HG03103 (cell line): Measurements from ENCODE around the gene MUC5AC.

Experiments
- ATAC-seq: cut with Tn5 transposase; IDR thresholded peaks from one replicate; pipeline ENCODE4 v1.9.1; 2021; ENCODE audit warnings: low read depth; ENCODE audit not compliant: unreplicated experiment

Gene MUC5AC

GRCh38 chr11:1222491-1223345 is 65.0 kb downstream of the MUC5AC start, which contains the start of gene MUC5B:
Gene MUC5B, plus strand, starts transcription at chr11:1223066. Its CDS starts 58 bp downstream, at chr11:1223124.
- no peak for ATAC-seq

DNA sequence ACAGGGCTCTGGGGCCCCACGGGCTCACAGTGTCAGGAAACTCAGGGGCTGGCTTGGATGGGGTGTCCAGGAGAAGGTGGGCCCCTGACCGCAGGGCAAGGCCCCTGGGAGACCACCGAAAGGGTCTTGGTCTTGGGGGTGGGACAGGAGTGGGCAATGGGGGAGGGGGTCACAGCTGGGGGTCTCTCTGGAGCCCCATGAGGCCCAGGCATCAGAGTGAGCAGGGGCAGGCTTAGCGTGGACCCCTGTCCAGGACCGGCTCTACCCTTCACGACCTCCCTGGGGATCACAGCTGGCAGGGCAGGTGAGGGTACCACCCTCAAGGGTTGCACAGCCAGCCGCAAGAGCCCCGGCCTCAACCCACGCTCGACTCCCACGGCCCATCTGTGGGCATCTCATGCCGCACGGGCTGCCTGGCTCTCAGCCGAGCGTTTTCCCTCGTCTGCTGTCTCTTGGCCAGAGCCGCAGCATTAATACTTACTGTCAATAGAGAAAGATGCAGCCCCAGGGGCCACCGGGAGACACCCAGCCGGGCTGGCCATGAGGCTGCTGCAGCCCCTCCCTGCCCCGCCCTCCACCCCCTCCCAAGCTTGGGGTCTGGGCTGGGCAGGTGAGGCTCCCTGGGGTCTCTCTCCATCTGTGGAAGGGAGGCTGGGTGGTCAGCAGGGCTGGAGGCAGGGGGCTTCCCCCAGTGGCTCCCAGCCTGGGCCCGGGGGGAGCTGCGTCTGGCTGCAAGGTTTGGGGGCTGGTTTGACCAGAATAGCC is 65.8 kb downstream of the MUC5AC start:
- no peak for ATAC-seq

DNA sequence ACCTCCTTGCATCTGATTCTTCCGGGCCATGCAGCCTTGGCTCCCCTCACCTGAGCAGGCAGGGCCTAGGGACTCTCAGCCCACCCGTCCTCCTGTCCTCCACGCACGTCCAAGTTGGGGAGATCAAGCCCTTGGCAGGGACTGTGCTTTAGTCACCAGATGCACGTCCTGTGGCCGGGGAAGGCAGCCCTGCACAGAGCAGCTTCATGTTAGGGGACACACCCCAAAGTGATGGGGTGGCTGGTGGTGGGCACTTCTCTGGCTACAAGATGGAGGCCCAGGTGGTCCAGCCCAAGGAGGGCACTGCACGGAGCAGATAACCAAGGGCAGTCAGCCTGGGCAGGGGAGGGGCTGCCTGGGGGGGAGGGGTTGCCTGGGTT is 66.3 kb downstream of the MUC5AC start:
- no peak for ATAC-seq

DNA sequence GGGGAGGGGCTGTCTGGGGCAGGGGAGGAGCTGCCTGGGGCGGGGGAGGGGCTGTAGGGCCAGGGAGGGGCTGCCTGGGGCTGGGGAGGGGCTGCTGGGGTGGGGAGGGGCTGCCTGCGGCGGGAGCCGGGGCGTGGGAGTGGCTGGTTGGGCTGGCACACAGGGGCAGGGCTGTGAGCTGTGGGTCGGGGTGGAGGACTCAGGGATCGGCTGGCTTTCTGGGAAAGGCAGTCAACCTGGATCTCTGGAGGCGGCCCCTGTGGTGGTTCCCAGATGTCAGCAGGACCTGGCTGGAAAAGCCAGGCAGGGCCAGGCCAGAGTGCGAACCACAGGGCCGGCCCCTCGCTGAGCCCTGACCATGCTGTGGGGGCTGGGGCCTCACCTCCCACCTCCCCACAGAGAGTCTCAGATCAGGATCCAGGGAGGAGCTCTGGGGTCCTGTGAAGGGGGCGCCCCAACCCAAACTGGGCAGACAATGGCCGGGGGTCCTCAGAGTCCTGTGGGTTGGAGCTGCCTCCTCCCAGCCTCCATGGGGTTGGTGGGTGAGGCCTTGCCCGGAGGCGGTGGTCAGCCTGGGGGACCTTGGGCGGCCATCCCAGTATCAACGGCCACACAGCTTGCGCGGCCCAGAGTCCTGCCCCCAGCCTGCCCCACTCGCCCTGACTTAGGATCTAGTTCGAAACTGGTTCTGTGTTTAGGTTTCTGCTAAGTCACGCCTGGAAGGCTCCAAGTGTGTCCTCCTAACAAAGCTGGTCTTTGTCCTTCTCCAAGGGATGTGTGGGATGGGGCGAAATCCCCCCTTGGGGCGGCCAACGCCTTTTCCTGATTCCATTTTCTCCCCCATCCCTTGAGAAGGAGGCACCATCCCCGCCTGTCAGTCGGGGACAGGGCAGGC is 67.0 kb downstream of the MUC5AC start:
- ATAC-seq: no peak

DNA sequence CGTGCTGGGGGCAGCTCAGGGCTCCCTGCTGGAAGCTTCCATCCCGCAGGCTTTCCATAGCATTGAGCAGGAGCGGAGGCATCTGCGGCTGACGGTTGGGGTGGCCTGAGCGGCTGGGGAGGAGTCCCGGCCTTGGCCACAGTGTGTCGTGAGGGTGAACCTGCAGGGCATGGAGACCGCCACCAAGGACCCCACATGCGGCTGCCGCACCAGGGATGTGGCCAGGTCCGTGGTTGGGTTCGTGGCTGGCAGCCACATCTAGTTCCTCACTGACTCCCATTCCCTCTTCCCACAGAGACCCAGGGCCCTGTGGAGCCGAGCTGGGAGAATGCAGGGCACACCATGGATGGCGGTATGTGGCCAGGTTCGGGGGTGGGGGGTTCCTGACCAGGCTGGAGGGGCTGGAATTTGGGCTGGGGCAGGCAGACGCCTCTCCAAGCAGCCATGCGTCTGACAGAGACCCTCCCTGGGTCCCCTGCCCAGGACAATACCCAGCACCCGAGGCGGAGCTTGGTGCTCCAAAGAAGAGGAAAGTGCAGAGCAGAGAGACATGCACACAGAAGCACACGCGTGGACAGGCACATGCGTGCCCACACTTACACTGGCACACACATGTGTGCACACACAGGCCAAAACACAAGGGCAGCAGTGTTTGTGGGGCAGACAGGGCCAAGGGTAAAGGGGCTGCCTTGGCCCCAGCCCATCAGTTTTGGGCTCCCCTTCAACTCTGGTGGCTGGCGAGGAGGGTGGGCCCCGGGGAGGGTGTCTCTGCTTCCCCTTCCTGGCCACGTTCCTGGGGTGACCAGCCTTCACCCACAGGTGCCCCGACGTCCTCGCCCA is 67.9 kb downstream of the MUC5AC start:
- ATAC-seq: no peak

DNA sequence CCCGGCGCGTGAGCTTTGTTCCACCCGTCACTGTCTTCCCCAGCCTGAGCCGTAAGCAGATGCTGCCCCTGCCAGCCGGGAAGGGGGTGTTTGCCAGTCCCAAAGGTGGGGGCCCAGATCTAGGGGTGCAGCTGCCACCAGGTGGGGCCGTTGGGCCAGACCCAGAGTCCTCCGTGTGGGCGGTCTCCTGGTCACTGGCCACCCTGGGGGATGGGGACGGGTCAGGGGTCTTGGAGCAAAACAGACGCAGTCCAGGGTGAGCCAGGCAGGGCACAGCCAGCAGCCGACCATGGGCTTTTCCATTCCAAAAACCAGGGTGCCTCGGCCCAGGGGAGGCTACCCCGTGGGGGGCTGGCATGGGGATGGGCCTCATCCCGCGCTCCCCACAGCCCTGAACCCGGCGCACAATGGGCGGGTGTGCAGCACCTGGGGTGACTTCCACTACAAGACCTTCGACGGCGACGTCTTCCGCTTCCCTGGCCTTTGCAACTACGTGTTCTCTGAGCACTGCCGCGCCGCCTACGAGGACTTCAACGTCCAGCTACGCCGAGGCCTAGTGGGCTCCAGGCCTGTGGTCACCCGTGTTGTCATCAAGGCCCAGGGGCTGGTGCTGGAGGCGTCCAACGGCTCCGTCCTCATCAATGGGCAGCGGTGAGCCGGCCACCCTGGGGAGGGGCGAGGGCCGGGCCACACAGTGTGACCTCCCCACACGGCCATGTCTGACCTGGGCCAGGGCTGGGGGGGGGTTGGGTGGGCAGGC is 68.7 kb downstream of the MUC5AC start:
- ATAC-seq: no peak

- ATAC-seq: no peak
These were observed 69.3 kb downstream of the MUC5AC start for GRCh38 chr11:1226986-1227550.

GRCh38 chr11:1227551-1228100 is 69.9 kb downstream of the MUC5AC start:
- no peak for ATAC-seq

GRCh38 chr11:1228101-1228821 is 70.5 kb downstream of the MUC5AC start:
- ATAC-seq: no peak

GRCh38 chr11:1228921-1229451 is 71.2 kb downstream of the MUC5AC start:
- no peak for ATAC-seq

GRCh38 chr11:1229471-1230120 is 71.8 kb downstream of the MUC5AC start:
- no peak for ATAC-seq

DNA sequence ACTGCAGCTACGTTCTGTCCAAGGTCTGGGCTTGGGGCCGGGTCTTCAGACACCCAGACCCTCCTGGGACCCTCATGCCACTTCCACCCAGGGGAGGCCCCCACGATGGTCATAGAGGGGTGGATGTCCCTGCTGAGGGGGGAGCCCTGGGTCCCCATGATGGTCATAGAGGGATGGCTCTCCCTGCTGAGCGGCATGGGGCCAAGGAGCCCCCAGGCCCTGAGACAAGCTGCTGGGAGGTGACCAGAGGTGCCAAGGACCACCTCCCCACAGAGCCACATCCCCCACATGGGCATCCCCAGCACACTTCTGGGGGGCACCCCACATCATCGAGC is 72.3 kb downstream of the MUC5AC start:
- ATAC-seq: no peak

DNA sequence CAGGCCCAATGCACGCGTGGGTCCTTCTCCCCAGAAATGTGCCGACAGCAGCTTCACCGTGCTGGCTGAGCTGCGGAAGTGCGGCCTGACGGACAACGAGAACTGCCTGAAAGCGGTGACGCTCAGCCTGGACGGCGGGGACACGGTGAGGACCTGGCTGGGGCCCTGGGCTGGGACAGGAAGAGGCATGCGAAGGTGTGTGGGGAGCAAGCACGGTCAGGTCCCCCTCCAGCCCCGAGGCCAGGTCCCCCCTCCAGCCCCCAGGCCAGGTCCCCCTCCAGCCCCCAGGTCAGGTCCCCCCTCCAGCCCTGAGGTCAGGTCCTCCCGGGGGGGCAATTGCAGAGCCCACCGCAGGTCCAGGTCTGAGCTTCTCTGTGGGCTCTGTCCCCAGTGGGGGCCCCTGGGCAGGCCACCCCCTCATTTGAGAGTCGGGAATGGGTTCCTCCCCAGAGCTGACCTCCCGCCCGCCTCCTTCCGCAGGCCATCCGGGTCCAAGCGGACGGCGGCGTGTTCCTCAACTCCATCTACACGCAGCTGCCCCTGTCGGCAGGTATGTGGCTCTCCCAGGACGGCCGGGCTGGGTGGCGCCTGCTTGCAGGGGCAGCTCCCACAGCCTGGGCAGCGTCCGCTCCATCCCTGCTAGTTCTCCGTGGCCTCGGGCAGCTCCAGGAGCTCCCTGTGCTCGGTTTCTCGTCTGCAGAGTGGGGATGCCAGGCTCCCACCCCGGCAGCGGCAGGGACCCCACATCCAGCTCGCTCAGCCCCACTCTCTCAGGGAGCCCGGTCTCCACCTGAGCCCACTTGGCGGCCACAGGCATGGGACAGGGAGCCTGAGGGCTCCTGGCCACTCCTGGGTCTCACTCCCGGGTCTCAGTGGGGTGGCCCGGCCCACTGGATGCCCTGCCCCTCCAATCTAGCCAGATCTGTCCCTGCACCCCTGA is 73.0 kb downstream of the MUC5AC start:
- ATAC-seq: no peak

DNA sequence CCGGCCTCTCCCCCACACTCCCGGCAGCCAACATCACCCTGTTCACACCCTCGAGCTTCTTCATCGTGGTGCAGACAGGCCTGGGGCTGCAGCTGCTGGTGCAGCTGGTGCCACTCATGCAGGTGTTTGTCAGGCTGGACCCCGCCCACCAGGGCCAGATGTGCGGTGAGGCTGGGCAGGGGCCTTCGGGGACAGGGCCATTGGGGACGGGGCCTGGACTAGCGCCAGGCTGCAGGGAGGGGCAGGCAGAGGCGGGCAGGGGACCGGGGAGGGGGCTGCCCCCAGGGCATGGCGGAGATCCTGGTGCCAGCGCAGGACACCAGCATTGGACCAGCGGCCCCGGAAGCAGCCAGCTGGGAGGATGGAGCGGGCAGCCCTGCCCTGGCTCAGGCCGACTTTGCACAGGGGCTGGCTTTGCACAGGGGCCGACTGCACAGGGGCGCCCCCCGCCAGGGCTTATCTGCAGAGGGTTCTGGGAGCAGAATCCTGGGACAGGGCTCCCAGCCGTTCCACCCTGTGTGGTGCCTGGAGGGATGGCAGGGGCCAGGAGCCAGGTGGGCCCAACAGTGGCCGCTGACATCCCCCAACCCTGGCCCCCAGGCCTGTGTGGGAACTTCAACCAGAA is 73.8 kb downstream of the MUC5AC start:
- no peak for ATAC-seq

GRCh38 chr11:1232021-1232882 is 74.5 kb downstream of the MUC5AC start:
- ATAC-seq: no peak
